Measurements from ENCODE around the gene SCFD2. TPM values are rescaled to one million over a fixed set of nuclear protein-coding genes. Genes with fewer than 3 reads are reported as not detected.

The SCFD2 gene
- total and polyA plus RNA-seq, 9 donors = 5.1 to 42.1 (median 13.5) TPM

- intact Hi-C loops (cut with DNase I) = no loop called here
- no peaks in the 10 kb centered on the region for H3K9me3 ChIP-seq
- no peak overlapping the region for H3K4me3 ChIP-seq
- no peaks in the 10 kb centered on the region for H3K36me3 ChIP-seq
- H3K27ac ChIP-seq = no peak overlapping the region
- DNase-seq = no peak
- TF ChIP-seq, protein P1, sequence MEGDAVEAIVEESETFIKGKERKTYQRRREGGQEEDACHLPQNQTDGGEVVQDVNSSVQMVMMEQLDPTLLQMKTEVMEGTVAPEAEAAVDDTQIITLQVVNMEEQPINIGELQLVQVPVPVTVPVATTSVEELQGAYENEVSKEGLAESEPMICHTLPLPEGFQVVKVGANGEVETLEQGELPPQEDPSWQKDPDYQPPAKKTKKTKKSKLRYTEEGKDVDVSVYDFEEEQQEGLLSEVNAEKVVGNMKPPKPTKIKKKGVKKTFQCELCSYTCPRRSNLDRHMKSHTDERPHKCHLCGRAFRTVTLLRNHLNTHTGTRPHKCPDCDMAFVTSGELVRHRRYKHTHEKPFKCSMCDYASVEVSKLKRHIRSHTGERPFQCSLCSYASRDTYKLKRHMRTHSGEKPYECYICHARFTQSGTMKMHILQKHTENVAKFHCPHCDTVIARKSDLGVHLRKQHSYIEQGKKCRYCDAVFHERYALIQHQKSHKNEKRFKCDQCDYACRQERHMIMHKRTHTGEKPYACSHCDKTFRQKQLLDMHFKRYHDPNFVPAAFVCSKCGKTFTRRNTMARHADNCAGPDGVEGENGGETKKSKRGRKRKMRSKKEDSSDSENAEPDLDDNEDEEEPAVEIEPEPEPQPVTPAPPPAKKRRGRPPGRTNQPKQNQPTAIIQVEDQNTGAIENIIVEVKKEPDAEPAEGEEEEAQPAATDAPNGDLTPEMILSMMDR (IDR thresholded peaks at IDR 0.05) = no peak
- no peak for TF ChIP-seq EP300 (IDR thresholded peaks at IDR 0.05)
- TF ChIP-seq POLR2A (IDR thresholded peaks at IDR 0.05) = no peak
- WGBS, 3 donors = 50 to 57% (median 52%) methylated on average over 5 of the region's 5 CpGs
- no peaks in the 10 kb centered on the region for H3K27me3 ChIP-seq
- H3K4me1 ChIP-seq (ENCODE audit: insufficient read depth) = no peaks in the 10 kb centered on the region
Observed at GRCh38 chr4:53161051-53161786, 204.6 kb downstream of the SCFD2 start.

GRCh38 chr4:53156896-53157295, 209.0 kb downstream of the SCFD2 start:
- 59 to 74% (median 65%) methylated on average over 3 of the region's 3 CpGs for WGBS, 3 donors
- no peak for DNase-seq

GRCh38 chr4:53152467-53152866, 213.4 kb downstream of the SCFD2 start:
- Histone ChIP-seq H3K27ac (no peak overlapping the region), H3K9me3 (no peaks in the 10 kb centered on the region), H3K4me3 (no peak overlapping the region), H3K4me1 (ENCODE audit: insufficient read depth) (no peaks in the 10 kb centered on the region), H3K27me3 (no peaks in the 10 kb centered on the region), H3K36me3 (no peaks in the 10 kb centered on the region)
- no peak for TF ChIP-seq EP300 (IDR thresholded peaks at IDR 0.05)
- TF ChIP-seq, protein P1 (IDR thresholded peaks at IDR 0.05) = no peak
- no peak for TF ChIP-seq POLR2A (IDR thresholded peaks at IDR 0.05)
- no peak for DNase-seq
- intact Hi-C loops (cut with DNase I) = no loop called here
- WGBS, 3 donors = 95 to 98% (median 97%) methylated on average over 2 of the region's 2 CpGs

More at GRCh38 chr4:53156896-53157295, 209.0 kb downstream of the SCFD2 start:
- Histone ChIP-seq H3K27ac (no peak overlapping the region), H3K4me1 (ENCODE audit: insufficient read depth) (no peaks in the 10 kb centered on the region), H3K9me3 (no peaks in the 10 kb centered on the region), H3K36me3 (no peaks in the 10 kb centered on the region), H3K4me3 (no peak overlapping the region), H3K27me3 (no peaks in the 10 kb centered on the region)
- intact Hi-C loops (cut with DNase I) = no loop called here
- TF ChIP-seq, protein P1 (IDR thresholded peaks at IDR 0.05) = no peak
- TF ChIP-seq EP300 (IDR thresholded peaks at IDR 0.05) (no peak), POLR2A (IDR thresholded peaks at IDR 0.05) (no peak)

- H3K27ac ChIP-seq = no peak overlapping the region
Observed at GRCh38 chr4:53151489-53151788, 214.4 kb downstream of the SCFD2 start.

More at GRCh38 chr4:53151489-53151788, 214.4 kb downstream of the SCFD2 start:
- Histone ChIP-seq H3K4me3 (no peak overlapping the region), H3K27me3 (no peaks in the 10 kb centered on the region), H3K9me3 (no peaks in the 10 kb centered on the region), H3K4me1 (ENCODE audit: insufficient read depth) (no peaks in the 10 kb centered on the region), H3K36me3 (no peaks in the 10 kb centered on the region)
- 74 to 79% (median 76%) methylated on average over 3 of the region's 3 CpGs for WGBS, 3 donors
- intact Hi-C loops (cut with DNase I) = no loop called here
- DNase-seq = no peak
- no peak for TF ChIP-seq POLR2A (IDR thresholded peaks at IDR 0.05)
- TF ChIP-seq EP300 (IDR thresholded peaks at IDR 0.05) = no peak
- TF ChIP-seq, protein P1 (IDR thresholded peaks at IDR 0.05) = no peak

Data from ovary (tissue), 9 donors.